Suprapubic skin (tissue), 3 donors: ENCODE measurements around the gene TRAPPC10.

Source experiments
- CTCF ChIP-seq, 2 donors: fragments of 200-600 bp in 1 of 2; fragments of 450-650 bp in 1 of 2; sonication (generic) in 1 of 2; IDR thresholded peaks; one replicate each; pipeline ENCODE4 v1.5.1; 2016 to 2019; ENCODE audit warnings: antibody characterized with exemption in 2 of 2, mild to moderate bottlenecking in 1 of 2, moderate library complexity in 1 of 2
- EP300 ChIP-seq: sonication (generic); formaldehyde crosslinking; IDR thresholded peaks from one replicate; pipeline ENCODE4 v1.6.1; 2017; ENCODE audit warnings: antibody characterized with exemption
- POLR2A ChIP-seq, 2 donors: fragments of 450-650 bp; IDR thresholded peaks; one replicate each; pipeline ENCODE4 v1.6.1; 2017; ENCODE audit warnings: antibody characterized with exemption in 2 of 2, mild to moderate bottlenecking in 2 of 2, moderate library complexity in 2 of 2

- TF ChIP-seq CTCF (IDR thresholded peaks at IDR 0.05): no peak
- TF ChIP-seq POLR2A (IDR thresholded peaks at IDR 0.05): no peak
- no peak for TF ChIP-seq EP300
Observed at GRCh38 chr21:43997766-43998742, 14.1 kb upstream of the TRAPPC10 start.
